H9 (cell line): ENCODE measurements around the gene ARL5B. TPM values are rescaled to one million over a fixed set of nuclear protein-coding genes. Genes with fewer than 3 reads are reported as not detected.

Experiments
- DNase-seq: peaks from one replicate; pipeline ENCODE4 v3.0.0-alpha.2; 2017
- H2AFZ ChIP-seq: one replicate; pipeline ENCODE4 v1.6.1; 2013; ENCODE audit warnings: mild to moderate bottlenecking, low read length, control low read depth, moderate library complexity
- H2AK5ac ChIP-seq: 2 replicates; pipeline ENCODE4 v1.6.1; 2013; ENCODE audit warnings: low read length, control low read depth, mixed read lengths; ENCODE audit not compliant: insufficient read length
- H2BK120ac ChIP-seq: one replicate; pipeline ENCODE4 v1.6.1; 2013; ENCODE audit warnings: low read depth, mild to moderate bottlenecking, low read length, control low read depth, inconsistent platforms; ENCODE audit not compliant: poor library complexity, severe bottlenecking
- H2BK12ac ChIP-seq: 2 replicates; pipeline ENCODE4 v1.6.1; 2013; ENCODE audit warnings: low read length, control low read depth, mixed read lengths, low read depth; ENCODE audit not compliant: insufficient read length
- H2BK15ac ChIP-seq: 2 replicates; pipeline ENCODE4 v1.6.1; 2013; ENCODE audit warnings: low read depth, low read length, control low read depth
- H2BK20ac ChIP-seq: one replicate; pipeline ENCODE4 v1.6.1; 2013; ENCODE audit warnings: low read depth, mild to moderate bottlenecking, low read length, control low read depth, inconsistent platforms; ENCODE audit not compliant: poor library complexity, severe bottlenecking
- H2BK5ac ChIP-seq: 2 replicates; pipeline ENCODE4 v1.6.1; 2013; ENCODE audit warnings: low read length, control low read depth, mixed read lengths; ENCODE audit not compliant: insufficient read length
- H3K14ac ChIP-seq: 2 replicates; pipeline ENCODE4 v1.6.1; 2013; ENCODE audit warnings: low read length, control low read depth; ENCODE audit not compliant: insufficient read depth
- H3K18ac ChIP-seq: 2 replicates; pipeline ENCODE4 v1.6.1; 2013; ENCODE audit warnings: low read depth, mild to moderate bottlenecking, mixed read lengths, low read length, control low read depth; ENCODE audit not compliant: insufficient read length
- H3K23ac ChIP-seq: 2 replicates; pipeline ENCODE4 v1.6.1; 2013; ENCODE audit warnings: low read length, control low read depth, mixed read lengths, low read depth; ENCODE audit not compliant: insufficient read length
- H3K23me2 ChIP-seq: 2 replicates; pipeline ENCODE4 v1.6.1; 2013; ENCODE audit warnings: low read depth, mild to moderate bottlenecking, mixed read lengths, low read length, control low read depth; ENCODE audit not compliant: insufficient read length, poor library complexity, severe bottlenecking
- H3K27ac ChIP-seq: 2 replicates; pipeline ENCODE4 v1.5.1; 2013; ENCODE audit warnings: low read length, control low read depth, mixed read lengths, low read depth; ENCODE audit not compliant: insufficient read length
- H3K27me3 ChIP-seq: 2 replicates; pipeline ENCODE4 v1.6.1; 2013; ENCODE audit warnings: low read length, control low read depth, inconsistent platforms; ENCODE audit not compliant: insufficient read depth
- H3K4ac ChIP-seq: 2 replicates; pipeline ENCODE4 v1.6.1; 2013; ENCODE audit warnings: low read depth, mild to moderate bottlenecking, control low read depth, inconsistent platforms, low read length, moderate library complexity
- H3K4me1 ChIP-seq: 2 replicates; pipeline ENCODE4 v1.6.1; 2013; ENCODE audit warnings: low read length, control low read depth, inconsistent platforms; ENCODE audit not compliant: insufficient read depth
- H3K4me2 ChIP-seq: 2 replicates; pipeline ENCODE4 v1.6.1; 2013; ENCODE audit warnings: low read length, control low read depth, mixed read lengths; ENCODE audit not compliant: insufficient read length, insufficient read depth
- H3K56ac ChIP-seq: 2 replicates; pipeline ENCODE4 v1.6.1; 2013; ENCODE audit warnings: low read depth, mild to moderate bottlenecking, mixed read lengths, low read length, control low read depth; ENCODE audit not compliant: insufficient read length
- H3K79me1 ChIP-seq: 2 replicates; pipeline ENCODE4 v1.6.1; 2013; ENCODE audit warnings: low read depth, mild to moderate bottlenecking, moderate library complexity, low read length, control low read depth, inconsistent platforms; ENCODE audit not compliant: insufficient read depth, poor library complexity, severe bottlenecking
- H3K79me2 ChIP-seq: 2 replicates; pipeline ENCODE4 v1.6.1; 2013; ENCODE audit warnings: low read length, control low read depth, inconsistent platforms; ENCODE audit not compliant: insufficient read depth
- H3K9ac ChIP-seq: 2 replicates; pipeline ENCODE4 v1.6.1; 2013; ENCODE audit warnings: low read length, control low read depth, mixed read lengths; ENCODE audit not compliant: insufficient read length; ENCODE audit errors: extremely low read depth
- H3K9me3 ChIP-seq: one replicate; pipeline ENCODE4 v1.6.1; 2013; ENCODE audit warnings: low read depth, low read length, inconsistent platforms; ENCODE audit not compliant: control insufficient read depth
- H3T11ph ChIP-seq: one replicate; pipeline ENCODE4 v1.6.1; 2013; ENCODE audit warnings: mild to moderate bottlenecking, low read length, control low read depth, inconsistent platforms
- H4K20me1 ChIP-seq: one replicate; pipeline ENCODE4 v1.6.1; 2013; ENCODE audit not compliant: control insufficient read depth, insufficient read length, insufficient read depth
- H4K5ac ChIP-seq: 2 replicates; pipeline ENCODE4 v1.6.1; 2013; ENCODE audit warnings: low read depth, mild to moderate bottlenecking, mixed read lengths, low read length, control low read depth; ENCODE audit not compliant: insufficient read length
- H4K8ac ChIP-seq: replicated peaks from 2 replicates; pipeline ENCODE4 v1.6.1; 2013; ENCODE audit warnings: low read length, control low read depth, mixed read lengths, low read depth; ENCODE audit not compliant: insufficient read length
- H4K91ac ChIP-seq: 2 replicates; pipeline ENCODE4 v1.6.1; 2013; ENCODE audit warnings: low read depth, mild to moderate bottlenecking, moderate library complexity, mixed read lengths, low read length, control low read depth; ENCODE audit not compliant: insufficient read length
- H3K27ac Mint-ChIP-seq, 3 experiments: 2 replicates in 2 of 3; 3 replicates in 1 of 3; pipeline ENCODE4 v1.8.0; 2020 to 2021; ENCODE audit warnings: mixed read lengths in 3 of 3, mild to moderate bottlenecking in 1 of 3, moderate library complexity in 1 of 3
- H3K27me3 Mint-ChIP-seq: 2 replicates; pipeline ENCODE4 v1.8.0; 2021; ENCODE audit warnings: low read depth, mild to moderate bottlenecking, moderate library complexity, mixed read lengths
- H3K36me3 Mint-ChIP-seq, 3 experiments: 2 replicates in 2 of 3; 3 replicates in 1 of 3; pipeline ENCODE4 v1.8.0; 2020 to 2021; ENCODE audit warnings: low read depth in 3 of 3, mixed read lengths in 3 of 3; ENCODE audit not compliant: insufficient read depth in 1 of 3
- H3K4me1 Mint-ChIP-seq, 2 experiments: 2 replicates each; pipeline ENCODE4 v1.8.0; 2020; ENCODE audit warnings: mixed read lengths in 2 of 2
- H3K4me3 Mint-ChIP-seq, 2 experiments: 2 replicates in 1 of 2; 3 replicates in 1 of 2; pipeline ENCODE4 v1.8.0; 2020 to 2021; ENCODE audit warnings: mild to moderate bottlenecking in 2 of 2, mixed read lengths in 2 of 2, moderate library complexity in 1 of 2
- H3K9me3 Mint-ChIP-seq, 2 experiments: 2 replicates in 1 of 2; 3 replicates in 1 of 2; pipeline ENCODE4 v1.8.0; 2020; ENCODE audit warnings: mild to moderate bottlenecking in 2 of 2, mixed read lengths in 2 of 2, moderate library complexity in 1 of 2
- WGBS: extraction: QIAGEN DNeasy Blood & Tissue Kit; methylation state at CpG from one replicate; pipeline ENCODE4 v1.1.7; 2013; ENCODE audit warnings: missing lambda C conversion rate, low lambda C conversion rate, mixed read lengths; ENCODE audit not compliant: insufficient read length; ENCODE audit errors: extremely low coverage; 5-methylcytosine and 5-hydroxymethylcytosine counted together
- total RNA-seq: library from RNA; stranded (reverse); gene quantifications from 2 replicates; pipeline ENCODE4 v1.2.1, GENCODE V29; 2021
- TF ChIP-seq, protein P1 (sequence below): fragments of 200-600 bp; sonication (generic); conservative IDR thresholded peaks from 3 replicates; pipeline ENCODE4 v1.8.0; 2021; ENCODE audit warnings: antibody characterized with exemption, mild to moderate bottlenecking

ARL5B gene
- total RNA-seq, 1 experiment from 2014 or later = 33.9 TPM

DNA sequence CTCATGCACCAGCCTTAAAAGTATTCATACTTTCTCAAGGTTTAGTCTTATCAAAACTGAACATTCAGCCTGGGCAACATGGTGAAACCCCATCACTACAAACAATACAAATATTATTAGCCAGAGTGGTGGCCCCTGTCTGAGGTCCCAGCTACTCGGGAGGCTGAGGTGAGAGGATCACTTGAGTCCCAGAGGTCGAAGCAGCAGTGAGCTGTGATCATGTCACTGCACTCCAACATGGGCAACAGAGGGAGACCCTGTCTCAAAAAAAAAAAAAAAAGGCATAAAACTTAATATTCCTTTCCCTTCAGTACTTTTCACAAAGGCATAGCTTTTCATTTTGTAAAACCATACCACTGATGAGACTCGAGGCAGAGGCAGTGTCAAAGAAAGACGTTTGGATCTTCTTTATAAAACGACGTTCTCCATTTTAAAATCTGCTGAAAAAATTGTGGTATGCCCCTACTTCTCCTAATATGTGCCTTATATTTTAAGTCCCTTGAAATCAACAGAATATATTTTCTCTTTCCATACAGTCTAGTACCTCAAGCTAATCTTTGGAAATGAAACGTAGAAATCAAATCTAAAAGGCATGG lies 9.8 kb upstream of the ARL5B start:
- peaks cover 3% of the 10 kb centered on the region for H3K23me2 ChIP-seq
- no peak overlapping the region for H3K9ac ChIP-seq
- H3K4ac ChIP-seq = no peak overlapping the region
- peaks cover 0 to 7% (median 0%) of the 10 kb centered on the region in 3 experiments; a peak in 2 of 7 replicates for H3K36me3 Mint-ChIP-seq
- DNase-seq = no peak
- no peak overlapping the region for H4K8ac ChIP-seq
- no peak overlapping the region for H2BK15ac ChIP-seq
- peak overlapping the region; percentile 94 to 96 for H3K4me3 Mint-ChIP-seq
- WGBS = no CpG with 5 or more reads among the region's 7 CpGs
- no peaks in the 10 kb centered on the region for H4K20me1 ChIP-seq
- H3K18ac ChIP-seq = no peak overlapping the region
- no peak overlapping the region for H3K27ac Mint-ChIP-seq
- no peak overlapping the region for H2BK20ac ChIP-seq
- H3K79me2 ChIP-seq = peaks cover 4% of the 10 kb centered on the region; the same call in 1 of the 2 replicates
- H3K4me1 ChIP-seq = no peaks in the 10 kb centered on the region
- H3K4me1 Mint-ChIP-seq = peaks cover 16 to 22% of the 10 kb centered on the region in 2 experiments
- no peak overlapping the region for H2AFZ ChIP-seq
- TF ChIP-seq, protein P1, sequence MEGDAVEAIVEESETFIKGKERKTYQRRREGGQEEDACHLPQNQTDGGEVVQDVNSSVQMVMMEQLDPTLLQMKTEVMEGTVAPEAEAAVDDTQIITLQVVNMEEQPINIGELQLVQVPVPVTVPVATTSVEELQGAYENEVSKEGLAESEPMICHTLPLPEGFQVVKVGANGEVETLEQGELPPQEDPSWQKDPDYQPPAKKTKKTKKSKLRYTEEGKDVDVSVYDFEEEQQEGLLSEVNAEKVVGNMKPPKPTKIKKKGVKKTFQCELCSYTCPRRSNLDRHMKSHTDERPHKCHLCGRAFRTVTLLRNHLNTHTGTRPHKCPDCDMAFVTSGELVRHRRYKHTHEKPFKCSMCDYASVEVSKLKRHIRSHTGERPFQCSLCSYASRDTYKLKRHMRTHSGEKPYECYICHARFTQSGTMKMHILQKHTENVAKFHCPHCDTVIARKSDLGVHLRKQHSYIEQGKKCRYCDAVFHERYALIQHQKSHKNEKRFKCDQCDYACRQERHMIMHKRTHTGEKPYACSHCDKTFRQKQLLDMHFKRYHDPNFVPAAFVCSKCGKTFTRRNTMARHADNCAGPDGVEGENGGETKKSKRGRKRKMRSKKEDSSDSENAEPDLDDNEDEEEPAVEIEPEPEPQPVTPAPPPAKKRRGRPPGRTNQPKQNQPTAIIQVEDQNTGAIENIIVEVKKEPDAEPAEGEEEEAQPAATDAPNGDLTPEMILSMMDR = no peak
- H3K14ac ChIP-seq = no peak overlapping the region
- no peak overlapping the region for H3K23ac ChIP-seq
- H3K9me3 Mint-ChIP-seq = no peaks in the 10 kb centered on the region
- H3T11ph ChIP-seq = no peak overlapping the region
- H3K56ac ChIP-seq = no peak overlapping the region
- H4K91ac ChIP-seq = no peak overlapping the region
- no peaks in the 10 kb centered on the region for H3K27me3 Mint-ChIP-seq
- peak overlapping the region; percentile 100 for H3K4me2 ChIP-seq
- H2BK5ac ChIP-seq = no peak overlapping the region
- no peak overlapping the region for H2BK12ac ChIP-seq
- H3K27ac ChIP-seq = no peak overlapping the region
- H3K79me1 ChIP-seq = no peaks in the 10 kb centered on the region
- no peak overlapping the region for H2AK5ac ChIP-seq
- no peak overlapping the region for H4K5ac ChIP-seq
- H2BK120ac ChIP-seq = no peak overlapping the region
- no peaks in the 10 kb centered on the region for H3K27me3 ChIP-seq
- H3K9me3 ChIP-seq = no peaks in the 10 kb centered on the region
